Dedifferentiated amniotic fluid mesenchymal stem cell (primary cell): ENCODE data around the gene CTNNA3.

Experiments used
- DNase-seq: peaks from one replicate; pipeline ENCODE4 v3.0.0-alpha.2; 2016; ENCODE audit errors: extremely low spot score

The CTNNA3 gene

DNA sequence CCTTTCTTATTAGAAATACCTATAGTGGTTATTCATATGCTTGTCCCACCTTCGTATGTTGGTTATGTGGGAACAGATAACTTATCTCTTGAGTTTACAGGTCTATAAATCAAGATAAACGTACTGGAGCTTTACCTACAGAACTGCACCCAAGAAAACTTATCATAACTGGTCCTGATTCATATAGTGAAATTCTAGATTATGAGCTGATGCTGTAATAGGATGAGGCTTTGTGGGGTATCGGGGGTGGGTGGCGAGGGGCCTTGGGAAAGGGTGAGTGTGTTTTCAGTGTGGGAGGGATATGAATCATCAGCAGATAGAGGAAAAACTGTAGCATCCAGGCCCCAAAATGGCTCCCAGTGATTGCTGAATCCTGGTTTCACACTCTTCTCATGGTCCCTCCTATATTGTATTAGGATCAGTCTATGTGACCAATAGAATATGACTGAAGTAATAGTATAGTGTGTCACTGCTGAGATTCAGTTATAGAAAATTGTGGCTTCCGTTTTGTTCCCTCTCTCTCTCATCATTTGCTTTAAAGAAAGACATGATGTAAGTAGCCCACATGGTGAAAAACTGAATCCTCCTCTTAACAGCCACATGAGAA lies 1476.9 kb downstream of the CTNNA3 start:
- no peak for DNase-seq

DNA sequence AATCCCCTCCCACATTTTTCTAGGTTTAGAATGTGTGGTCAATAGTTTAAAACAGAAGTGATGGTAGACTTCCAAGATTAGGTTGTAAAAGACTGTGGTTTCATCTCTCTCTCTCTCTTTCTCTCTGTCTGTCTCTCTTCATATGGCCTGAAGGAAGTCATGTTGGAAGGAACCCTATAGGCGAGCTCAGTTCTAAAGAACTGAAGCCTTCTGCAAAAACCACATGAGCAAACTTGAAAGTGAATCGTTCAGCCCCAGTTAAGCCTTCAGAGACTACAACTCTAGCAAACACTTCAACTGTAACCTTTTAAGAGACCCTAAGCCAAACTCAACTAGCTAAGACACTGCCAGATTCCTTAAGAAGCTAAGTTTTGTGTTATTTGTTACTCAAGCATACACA lies 1477.7 kb downstream of the CTNNA3 start:
- DNase-seq: no peak

DNA sequence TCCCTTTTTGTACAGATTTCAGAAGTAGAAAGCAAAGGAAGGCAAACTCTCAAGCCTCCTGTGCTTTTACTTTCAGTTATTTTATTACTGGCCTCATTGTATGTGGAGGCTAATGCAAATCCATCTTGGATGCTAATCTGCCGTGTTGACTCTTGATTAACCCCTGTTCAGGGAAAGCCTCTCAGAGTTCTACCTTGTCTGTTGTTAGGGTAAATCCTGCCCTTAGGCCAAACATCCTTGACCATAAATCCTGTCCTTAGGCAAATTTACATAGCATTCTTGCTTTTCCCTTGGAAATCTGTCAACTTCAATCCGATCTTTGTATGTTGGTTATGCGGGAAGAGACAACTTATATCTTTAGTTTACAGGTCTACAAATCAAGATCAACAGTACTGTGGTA lies 1480.1 kb downstream of the CTNNA3 start:
- DNase-seq: no peak

DNA sequence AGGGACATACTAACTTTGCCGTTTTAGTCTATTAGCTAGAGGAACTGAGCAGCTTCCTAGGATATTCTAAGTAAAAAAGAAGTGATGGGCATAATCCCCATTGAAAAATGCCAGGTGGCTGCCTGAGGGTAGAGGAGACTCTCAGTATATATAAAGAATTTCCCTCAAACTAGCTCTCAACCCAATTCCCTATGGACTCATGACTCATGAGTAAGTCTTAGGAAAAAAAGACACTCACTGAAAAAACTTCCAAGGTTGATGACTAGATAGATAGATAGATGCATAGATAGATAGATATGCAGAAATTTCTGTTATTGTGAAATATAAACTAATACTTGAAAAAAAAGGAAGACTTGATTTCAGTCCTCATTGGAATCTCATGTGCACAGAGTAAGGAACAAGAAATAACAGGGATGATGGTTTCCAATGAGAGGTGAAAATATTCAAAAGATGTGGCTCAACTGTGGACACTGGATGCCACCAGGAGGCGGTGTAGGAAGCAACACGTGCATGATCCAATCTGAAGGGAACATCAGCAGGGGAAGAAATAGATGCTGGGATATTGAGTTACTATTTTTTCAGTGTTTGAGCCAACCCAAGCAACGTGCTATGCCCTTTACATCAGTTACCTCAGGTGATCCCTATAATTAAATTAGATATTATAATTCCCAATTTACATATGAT lies 1481.1 kb downstream of the CTNNA3 start:
- DNase-seq: no peak

DNA sequence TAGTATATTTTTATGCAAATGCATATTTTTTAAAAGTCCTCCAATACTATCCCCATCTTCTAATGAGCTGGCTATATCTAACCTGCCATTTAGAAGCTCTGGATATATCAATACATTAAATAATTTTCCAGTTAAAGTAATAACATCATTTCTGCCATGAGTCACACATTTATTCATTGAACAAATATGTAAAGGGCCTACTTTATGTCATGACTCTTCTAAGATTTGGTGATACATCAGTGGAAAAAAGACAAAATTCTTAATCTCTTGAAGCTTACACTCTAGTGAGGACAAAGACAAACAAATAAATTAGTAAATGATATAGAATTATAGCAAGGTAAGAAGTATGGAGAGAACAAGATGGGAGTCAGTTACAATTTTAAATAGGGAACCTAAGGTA lies 1487.0 kb downstream of the CTNNA3 start:
- no peak for DNase-seq

DNA sequence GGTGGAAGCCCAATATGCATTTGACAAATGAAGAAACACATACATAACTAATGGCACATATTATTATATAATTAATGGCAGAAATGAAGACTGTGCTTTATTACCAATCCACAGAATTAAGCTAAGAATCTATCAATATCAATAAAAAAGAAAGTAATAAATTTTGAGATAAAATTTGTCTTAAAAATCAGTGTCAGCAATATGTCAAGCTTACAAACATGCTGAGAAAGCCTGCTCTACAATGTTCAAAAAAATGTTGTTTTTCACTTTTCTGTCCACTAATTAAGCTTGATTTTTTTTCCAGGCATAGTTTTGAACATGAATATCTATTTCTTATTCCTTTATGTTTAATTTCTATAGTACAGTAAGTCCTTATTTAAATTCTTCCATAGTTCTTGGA lies 1491.2 kb downstream of the CTNNA3 start:
- DNase-seq: no peak

DNA sequence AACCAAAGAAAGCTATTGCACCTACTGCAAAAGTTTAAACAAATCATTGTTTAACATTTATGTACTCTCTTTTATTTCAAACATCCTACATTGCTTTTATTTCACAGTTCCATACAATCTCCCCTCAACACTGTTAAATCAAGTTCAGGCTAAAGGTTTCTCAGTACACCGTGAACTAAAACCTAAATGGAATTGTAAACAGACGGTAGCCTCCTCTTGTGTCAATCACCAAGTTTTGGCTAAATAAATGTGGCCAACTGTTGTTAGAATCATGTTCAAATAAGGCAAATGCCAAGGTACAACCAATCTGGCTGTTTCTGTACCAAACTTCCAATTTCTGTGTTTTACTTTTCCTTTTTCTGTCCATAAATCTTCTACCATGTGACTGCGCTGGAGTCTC lies 1493.9 kb downstream of the CTNNA3 start:
- no peak for DNase-seq

DNA sequence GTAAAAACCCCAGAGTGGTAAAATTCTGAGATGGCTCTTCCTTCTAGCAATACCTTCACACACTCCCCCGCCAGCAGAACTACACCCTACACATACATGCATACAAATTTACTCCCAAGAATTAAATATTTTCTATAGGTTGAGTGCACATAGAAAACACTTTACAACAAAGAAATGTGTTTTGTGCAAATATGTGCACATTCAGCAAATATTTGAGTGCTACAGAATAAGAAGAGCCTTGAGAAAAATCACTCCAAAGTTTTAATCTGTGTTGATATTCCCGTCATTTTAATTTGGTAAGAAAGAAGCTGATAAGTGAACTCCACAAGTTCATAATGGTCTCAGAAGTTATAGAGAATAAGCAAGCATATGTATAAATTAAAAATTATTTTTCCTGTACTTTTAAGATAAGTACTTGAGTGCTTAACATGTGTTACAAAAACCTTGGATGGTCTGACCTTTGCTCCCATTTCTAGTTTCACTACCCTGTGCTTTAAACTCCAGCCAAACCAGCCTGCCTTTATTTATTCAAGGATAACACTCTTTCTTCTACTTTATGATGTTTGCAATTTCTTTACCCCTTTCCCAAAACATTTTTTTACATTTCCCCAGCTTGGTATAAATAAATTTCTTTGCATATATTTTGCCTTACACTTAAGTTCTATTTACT lies 1503.7 kb downstream of the CTNNA3 start:
- no peak for DNase-seq

DNA sequence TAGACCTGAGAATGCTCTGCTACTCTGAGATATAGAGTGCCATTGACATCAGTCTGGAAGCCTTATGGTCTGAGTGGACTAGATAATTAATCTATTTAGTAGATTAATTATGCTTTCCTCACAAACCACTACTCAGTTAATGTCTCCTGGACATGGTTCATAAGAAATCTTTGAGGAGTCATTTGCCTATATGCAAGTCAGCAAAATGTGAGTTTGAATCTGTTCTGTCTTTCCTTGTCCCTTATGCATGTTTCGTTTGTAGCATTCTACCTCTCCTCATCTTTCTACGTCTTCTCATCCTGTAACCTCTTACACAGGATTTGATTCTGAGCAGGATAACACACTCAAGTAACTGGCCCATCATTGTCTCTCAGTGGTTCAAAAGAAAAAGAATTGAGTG lies 1505.6 kb downstream of the CTNNA3 start:
- DNase-seq: no peak

DNA sequence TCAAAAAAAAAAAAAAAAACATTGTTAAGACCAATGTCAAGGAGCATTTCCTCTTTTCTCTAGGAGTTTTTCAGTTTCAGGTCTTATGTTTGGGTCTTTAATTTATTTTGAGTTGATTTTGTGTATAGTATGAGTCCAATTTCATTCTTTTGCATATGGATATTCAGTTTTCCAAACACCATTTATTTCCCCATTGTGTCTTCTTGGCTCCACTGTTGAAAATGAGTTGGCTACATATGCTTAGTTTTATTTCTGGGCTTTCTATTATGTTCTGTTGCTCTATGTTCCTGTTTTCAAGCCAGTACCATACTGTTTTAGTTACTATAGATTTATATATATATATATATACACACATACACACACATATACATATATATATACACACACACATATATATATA lies 1506.7 kb downstream of the CTNNA3 start:
- no peak for DNase-seq

DNA sequence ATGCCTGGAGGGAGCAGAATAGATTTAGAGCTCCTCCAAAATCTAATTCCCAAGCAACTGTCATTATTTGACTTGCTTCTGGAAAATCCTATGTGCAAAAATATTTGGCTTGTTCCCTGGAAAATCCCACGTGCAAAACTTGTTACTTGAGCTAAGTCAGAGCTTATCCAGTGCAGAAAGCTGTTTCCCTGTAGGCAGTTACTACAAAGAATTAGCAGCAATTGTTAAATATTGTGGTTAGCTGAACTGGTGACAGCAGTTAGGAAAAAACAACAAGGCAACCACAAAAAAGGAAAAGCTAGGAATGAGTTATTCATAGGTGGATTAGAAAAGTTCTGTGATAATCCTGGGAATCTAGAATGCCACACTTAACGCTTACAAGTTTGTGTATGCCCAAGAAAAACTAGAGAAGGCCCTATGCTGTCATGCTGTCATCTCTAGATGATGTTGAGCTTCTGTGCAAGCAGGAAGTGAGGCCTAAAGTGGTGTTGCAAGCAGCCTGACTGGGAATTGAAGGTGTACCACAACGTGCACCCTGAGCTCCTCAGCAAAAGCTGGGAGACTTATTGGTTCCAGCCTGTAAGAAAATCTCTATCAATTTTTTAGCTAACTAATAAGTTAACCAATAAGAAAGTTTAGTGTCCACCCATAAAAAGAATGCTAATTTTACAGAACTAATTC lies 1508.8 kb downstream of the CTNNA3 start:
- no peak for DNase-seq

DNA sequence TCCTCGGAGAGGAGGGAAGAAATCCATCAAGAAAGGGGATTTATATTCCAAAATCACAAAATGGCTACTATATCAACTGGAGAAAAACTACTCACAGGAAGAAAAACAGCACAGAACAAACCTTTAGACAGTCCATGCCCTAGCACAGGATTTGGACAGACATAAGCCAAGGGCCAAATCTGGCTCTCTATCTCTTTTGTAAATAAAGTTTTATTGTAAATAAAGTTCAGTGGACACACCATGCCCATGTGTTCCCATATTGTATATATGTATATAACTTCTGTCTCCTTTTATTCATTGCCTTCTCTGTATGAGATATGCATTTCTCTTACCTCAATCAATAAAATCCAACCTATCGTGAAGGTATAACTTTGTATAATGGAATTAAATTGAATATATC lies 1513.0 kb downstream of the CTNNA3 start:
- no peak for DNase-seq

DNA sequence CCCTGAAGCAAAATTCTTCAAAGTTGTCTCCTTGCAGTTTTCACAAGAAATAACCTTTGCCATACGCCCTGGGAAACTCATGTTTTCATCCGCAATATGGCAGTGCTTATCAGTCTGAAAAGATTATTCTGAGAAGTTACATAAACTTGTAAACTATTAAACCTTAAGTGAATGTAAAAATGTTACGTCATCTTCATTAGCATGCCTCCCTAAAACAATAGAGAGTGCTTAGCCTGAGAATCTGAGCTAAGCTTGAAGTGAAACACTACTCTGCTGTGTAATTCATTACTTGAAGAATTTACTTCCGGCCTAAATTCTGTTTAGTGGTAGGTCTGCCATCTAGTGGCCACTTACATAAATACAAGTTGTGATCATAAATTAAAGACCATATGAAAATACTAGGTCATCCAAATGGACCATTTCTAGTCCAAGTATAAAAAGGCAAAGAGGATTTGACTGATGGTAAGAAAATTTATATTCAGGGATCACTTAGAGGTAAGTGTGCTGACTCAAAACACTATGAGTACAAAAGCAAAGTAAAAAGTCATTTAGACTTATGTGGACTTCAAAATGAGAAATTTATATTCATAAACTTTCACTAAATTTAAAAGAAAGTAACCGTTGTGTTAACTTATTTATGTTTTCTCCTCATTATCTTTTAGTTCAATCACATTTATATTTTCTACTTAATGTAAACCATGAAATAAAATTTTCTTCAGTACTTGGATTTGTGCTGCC lies 1515.2 kb downstream of the CTNNA3 start:
- peak; percentile 75 for DNase-seq

DNA sequence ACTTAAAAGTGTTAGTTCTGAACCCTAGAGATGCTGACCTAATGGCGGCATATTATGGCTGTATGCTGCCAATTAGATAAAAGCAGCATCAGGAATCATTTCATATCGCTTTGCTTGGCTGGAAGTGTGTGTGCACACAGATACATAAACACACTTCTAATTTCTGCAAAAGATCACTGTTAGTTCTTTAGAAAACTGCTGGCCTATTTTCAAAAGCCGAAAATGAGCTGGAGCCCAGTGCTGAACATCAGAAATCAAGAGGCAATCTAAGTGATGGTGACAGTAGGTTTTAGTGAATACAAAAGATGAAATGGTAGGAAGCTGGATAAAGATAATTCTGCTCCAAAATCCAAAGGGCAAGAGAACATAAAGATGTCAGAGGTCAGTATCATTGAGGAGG lies 1516.0 kb downstream of the CTNNA3 start:
- DNase-seq: no peak

DNA sequence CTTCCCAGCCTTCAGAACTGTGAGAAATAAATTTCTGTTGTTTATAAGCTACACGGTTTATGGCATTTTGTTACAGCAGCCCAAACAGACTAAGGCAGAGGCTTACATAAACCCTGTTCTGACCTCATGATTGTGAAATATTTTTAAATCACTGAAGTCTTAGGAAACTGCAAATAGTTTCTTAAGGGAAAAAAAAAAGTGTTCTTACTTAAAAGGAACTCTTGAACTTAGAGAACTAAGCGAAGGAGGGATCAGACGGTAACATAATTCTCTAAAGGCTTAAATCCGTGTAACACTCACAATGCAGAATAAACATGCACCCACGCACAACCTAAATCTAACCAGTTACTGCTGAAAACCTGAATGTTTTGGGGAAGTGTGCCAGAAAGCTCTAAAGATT lies 1519.2 kb downstream of the CTNNA3 start:
- no peak for DNase-seq

DNA sequence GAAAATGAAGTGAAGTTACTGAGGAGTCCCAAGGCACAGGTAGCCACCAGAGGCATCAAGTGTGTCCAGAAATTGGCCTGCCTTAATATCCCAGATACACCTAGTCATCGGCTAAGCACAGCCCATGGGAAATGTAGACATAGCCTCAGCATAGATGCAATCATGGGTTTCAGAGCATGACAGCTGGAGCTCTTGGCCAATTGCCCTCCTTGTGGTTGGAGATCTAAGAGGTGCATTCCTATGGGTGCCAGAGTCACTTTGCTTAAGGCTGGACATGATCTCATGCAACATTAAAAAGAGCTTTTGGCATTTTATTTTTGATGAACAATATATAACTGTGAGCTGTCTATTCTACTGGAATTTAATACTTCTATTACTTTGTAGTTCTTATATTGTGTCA lies 1528.2 kb downstream of the CTNNA3 start:
- DNase-seq: no peak

DNA sequence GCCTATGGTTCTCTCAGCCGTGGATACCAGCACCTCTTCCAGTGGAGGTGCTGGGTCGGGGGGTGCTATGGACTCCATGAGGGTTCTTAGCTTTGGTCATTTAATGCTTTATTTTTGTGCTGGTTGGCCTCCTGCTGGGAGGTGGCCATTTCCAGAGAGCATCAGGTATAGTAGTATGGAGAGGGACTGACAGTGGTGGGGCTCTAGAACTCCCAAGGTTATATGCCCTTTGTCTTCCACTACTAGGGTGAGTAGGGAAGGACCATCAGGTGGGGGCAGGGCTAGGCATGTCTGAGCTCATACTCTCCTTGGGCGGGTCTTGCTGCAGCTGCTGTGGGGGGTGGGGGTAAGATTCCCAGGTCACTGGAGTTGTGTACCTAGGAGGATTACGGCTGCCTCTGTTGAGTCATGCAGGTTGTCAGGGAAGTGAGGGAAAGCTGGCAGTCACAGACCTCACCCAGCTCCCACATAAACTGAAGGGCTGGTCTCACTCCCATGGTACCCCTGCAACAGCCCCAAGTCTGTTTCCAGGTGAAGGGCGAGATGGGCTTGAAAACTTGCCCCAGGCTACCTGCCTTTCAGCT lies 1533.3 kb downstream of the CTNNA3 start:
- DNase-seq: no peak

DNA sequence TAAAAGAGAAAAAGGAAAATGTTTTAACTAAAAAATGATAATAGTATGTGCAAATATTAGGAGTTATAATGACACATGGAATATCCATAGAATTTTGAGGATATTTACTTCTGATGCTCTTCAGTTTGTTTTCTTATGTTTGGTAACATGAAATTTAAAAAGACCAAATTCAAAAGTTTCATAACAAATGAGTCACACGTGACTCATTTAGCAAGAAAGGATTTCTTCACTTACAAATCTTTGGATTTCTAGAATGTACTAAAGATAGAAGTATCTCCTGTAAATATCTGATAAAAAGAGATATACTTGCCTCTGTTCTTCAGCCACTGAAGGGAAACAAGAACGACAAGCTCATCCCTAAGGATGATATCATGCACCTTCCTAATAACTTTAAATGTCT lies 1544.6 kb downstream of the CTNNA3 start:
- no peak for DNase-seq

DNA sequence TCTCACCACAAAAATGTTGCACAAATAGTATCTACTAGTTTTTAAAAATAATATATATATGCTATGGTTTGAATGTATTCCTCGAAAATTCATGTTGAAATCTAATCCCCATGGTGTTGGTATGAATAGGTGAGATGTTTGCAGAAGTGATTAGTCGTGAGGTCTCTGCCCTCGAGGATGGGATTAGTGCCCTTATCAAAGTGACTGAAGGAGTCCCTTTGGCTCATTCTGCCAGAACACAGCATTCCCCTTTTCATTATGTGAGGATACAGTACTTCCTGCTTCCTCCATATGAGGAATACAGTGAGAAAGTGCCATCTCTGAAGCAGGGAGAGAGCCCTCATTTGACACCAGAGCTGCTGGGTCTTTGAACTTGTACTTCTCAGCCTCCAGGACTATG lies 1547.7 kb downstream of the CTNNA3 start:
- DNase-seq: no peak

DNA sequence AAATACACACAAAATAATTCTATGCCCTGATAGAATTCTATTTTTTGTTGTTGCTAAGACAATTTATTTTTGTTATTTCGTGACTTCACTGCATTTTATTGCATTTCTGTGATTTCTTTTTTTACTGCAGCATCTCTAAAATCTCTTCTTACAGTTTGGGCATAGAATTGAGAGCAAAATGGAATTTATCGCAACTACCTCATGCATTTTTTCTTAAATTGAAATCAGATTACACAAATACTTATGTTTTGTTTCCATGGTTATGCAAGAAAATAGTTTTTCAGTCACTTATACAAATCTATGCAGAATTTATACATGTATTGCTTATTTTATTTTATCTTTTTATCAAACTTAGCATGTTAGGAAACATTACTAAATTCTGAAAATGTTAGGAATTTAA lies 1552.0 kb downstream of the CTNNA3 start:
- no peak for DNase-seq

DNA sequence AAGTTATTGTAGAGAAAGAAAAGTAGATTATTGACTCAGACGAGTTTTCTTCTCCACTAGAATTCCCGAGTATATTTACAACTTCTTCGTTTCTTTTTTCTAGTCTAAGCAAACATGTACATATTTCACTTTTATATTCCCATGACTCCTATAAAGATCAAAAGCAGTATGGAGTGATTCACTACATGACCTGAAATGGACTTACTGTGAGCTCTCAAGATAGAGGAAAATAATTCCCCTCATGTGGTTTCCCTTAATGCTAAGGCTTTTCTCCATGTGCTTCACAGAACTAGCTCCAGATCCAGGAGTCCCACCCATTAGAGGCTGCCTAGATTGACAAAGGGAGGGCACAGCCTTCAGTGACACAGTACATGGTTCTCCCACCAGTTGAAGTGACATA lies 1593.2 kb downstream of the CTNNA3 start:
- DNase-seq: no peak
